Stomach (tissue), 4 donors: Measurements from ENCODE around the gene ABCA13.

Experiments
- EP300 ChIP-seq: sonication (generic); formaldehyde crosslinking; IDR thresholded peaks from one replicate; pipeline ENCODE4 v1.6.1; 2017; ENCODE audit warnings: antibody characterized with exemption
- POLR2A ChIP-seq, 4 donors: fragments of 450-650 bp; IDR thresholded peaks; one replicate each; pipeline ENCODE4 v1.6.1; 2016; ENCODE audit warnings: antibody characterized with exemption in 4 of 4, control low read depth in 2 of 4, mild to moderate bottlenecking in 1 of 4, moderate library complexity in 1 of 4
- POLR2AphosphoS5 ChIP-seq, 3 donors: sonication (generic); formaldehyde crosslinking; IDR thresholded peaks; one replicate each; pipeline ENCODE4 v1.6.1; 2016; ENCODE audit warnings: antibody characterized with exemption in 3 of 3
- TF ChIP-seq, protein P1 (sequence below), 7 experiments: fragments of 450-650 bp in 4 of 7; fragments of 200-600 bp in 3 of 7; sonication (generic) in 3 of 7; IDR thresholded peaks; one replicate each; pipeline ENCODE4 v1.5.1; 2016 to 2019; ENCODE audit warnings: antibody characterized with exemption in 7 of 7, control low read depth in 2 of 7, mild to moderate bottlenecking in 1 of 7

DNA sequence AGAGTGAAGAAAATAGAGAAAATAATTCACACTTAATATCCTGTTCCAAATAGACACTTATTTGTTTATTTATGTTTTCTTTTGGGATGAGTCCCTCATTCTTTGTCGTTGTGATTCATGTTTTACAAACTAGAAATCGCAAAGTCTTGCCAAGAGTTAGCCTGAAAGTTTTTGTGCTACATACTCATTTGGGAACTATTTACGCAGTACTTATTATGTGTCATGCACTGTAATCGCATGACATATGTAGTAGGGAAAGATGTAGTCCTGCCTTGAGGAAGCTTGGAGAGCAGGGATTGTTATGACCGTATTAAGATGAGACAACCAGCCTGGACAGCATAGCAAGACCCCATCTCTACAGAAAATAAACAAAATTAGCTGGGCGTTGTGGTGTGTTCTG, 189.3 kb downstream of the ABCA13 start:
- TF ChIP-seq, protein P1, sequence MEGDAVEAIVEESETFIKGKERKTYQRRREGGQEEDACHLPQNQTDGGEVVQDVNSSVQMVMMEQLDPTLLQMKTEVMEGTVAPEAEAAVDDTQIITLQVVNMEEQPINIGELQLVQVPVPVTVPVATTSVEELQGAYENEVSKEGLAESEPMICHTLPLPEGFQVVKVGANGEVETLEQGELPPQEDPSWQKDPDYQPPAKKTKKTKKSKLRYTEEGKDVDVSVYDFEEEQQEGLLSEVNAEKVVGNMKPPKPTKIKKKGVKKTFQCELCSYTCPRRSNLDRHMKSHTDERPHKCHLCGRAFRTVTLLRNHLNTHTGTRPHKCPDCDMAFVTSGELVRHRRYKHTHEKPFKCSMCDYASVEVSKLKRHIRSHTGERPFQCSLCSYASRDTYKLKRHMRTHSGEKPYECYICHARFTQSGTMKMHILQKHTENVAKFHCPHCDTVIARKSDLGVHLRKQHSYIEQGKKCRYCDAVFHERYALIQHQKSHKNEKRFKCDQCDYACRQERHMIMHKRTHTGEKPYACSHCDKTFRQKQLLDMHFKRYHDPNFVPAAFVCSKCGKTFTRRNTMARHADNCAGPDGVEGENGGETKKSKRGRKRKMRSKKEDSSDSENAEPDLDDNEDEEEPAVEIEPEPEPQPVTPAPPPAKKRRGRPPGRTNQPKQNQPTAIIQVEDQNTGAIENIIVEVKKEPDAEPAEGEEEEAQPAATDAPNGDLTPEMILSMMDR (IDR thresholded peaks at IDR 0.05), result no peak
- TF ChIP-seq POLR2A (IDR thresholded peaks at IDR 0.05) (no peak), POLR2AphosphoS5 (IDR thresholded peaks at IDR 0.05) (no peak), EP300 (no peak)
